GM12874 (cell line): ENCODE results near the gene KIF26A.

Experiments used
- TF ChIP-seq, protein P1 (sequence below): IDR thresholded peaks from 2 replicates; pipeline ENCODE4 v1.5.1; 2011; ENCODE audit warnings: low read depth, mild to moderate bottlenecking, control low read depth, low read length, moderate library complexity; ENCODE audit not compliant: insufficient read depth

The KIF26A gene

DNA sequence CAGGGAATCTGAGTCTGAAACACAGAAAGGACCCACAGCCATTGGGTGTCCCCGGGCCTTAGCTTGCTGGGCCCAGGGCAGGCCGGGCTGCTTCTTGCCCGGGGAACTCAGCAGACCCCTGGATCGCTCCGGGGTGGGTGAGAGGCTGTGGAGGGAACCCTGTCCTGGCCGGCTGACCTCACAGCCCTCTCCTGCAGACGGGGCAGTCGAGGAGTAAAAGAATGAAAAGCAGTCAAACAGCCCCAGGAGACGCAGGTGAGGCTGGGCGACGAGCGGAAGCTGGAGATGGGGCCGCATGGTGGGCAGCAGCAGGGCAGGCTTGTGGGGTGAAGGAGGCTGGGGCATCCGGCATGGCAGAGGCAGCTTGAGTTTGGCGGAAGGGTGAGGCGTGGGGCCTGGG, 57.0 kb downstream of the KIF26A start:
- TF ChIP-seq, protein P1, sequence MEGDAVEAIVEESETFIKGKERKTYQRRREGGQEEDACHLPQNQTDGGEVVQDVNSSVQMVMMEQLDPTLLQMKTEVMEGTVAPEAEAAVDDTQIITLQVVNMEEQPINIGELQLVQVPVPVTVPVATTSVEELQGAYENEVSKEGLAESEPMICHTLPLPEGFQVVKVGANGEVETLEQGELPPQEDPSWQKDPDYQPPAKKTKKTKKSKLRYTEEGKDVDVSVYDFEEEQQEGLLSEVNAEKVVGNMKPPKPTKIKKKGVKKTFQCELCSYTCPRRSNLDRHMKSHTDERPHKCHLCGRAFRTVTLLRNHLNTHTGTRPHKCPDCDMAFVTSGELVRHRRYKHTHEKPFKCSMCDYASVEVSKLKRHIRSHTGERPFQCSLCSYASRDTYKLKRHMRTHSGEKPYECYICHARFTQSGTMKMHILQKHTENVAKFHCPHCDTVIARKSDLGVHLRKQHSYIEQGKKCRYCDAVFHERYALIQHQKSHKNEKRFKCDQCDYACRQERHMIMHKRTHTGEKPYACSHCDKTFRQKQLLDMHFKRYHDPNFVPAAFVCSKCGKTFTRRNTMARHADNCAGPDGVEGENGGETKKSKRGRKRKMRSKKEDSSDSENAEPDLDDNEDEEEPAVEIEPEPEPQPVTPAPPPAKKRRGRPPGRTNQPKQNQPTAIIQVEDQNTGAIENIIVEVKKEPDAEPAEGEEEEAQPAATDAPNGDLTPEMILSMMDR = no peak

DNA sequence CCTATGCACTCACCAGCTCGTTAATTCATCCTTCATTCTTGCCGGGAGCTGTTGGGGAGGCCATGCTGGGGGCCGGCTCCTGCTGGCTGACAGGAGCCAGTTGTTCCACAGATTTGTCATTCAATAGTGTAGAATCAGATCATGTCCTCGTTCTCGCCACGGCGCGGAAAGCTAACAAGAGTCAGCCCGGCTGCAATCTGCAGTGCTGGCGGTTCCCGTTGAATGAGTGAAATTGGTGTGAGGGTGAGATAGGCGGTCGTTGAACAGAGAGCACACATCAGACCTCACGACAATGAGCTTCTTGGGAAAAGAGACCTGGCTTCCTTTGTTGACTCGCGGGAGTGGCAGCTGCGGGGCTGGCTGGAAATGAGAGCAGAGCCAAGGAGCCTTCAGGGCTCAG, 57.5 kb downstream of the KIF26A start:
- TF ChIP-seq, protein P1 = no peak

DNA sequence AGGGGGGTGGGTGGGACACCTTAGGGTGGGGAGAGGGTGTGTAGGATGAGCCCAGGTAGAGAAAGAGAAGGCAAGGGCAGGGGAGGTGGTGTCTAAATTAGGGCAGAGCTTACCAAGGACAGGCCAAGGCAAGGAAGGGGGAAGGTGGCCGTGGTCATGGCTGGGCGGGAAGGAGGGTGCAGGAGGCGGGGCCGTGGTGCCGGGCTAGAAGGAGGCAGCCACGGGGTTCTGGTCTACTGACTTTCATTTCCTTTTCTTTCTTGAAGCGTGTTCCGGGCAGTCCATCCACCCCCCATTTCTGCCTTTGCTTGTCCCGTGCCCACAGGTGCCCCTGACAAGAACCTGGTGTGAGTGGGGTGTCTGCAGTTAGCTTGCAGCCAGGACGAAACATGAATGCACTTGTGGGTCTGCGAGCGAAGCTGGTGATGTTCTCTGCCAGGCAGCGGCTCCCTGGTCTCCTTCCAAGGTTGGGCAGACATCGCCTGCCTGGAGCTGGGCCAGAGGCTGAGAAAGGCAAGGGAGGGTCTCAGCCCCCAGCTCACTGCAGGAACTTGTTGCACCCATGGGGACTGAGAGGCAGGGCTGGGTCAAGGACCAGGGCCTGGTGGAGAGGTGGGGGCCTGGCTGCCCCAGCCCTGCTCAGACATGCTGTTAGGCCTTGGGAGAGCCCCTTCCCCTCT, 58.2 kb downstream of the KIF26A start:
- TF ChIP-seq, protein P1 = no peak

DNA sequence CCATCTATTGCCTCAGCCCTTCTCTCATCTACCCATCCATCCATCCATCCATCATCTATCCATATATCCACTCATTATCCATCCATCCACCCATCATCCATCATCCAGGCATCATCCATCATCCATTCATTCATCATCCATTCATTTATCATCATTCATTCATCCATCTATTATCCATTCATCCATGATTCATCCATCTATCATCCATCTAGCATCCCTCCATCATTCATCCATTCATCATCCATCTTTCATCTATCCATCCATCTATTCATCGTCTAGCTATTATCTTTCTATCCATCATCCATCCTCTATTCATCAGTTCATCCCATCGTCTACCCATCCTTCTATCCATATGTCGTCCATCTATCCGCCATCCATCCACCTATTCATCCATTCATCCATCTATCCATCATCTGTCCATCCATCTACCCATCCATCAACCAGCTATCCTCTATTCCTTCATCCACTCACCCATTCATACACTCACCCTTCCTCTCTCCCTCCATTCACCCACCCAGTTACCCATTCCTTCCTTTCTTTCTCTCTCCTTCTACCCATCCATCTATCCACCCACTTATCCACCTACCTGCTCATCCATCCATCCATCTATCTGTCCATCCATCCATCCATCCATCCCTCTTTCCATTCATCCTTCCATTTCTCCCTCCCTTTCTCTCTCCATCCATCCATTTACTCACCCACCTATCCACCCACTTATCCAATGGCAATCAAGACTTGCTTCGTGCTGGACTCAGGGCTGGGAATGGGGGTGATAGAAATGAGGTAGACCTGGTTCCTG, 59.3 kb downstream of the KIF26A start:
- TF ChIP-seq, protein P1 = no peak

- TF ChIP-seq, protein P1 = no peak
Measured at GRCh38 chr14:104199266-104199895, 61.0 kb downstream of the KIF26A start.

- TF ChIP-seq, protein P1 = no peak
Measured at GRCh38 chr14:104200106-104200505, 61.7 kb downstream of the KIF26A start.

- TF ChIP-seq, protein P1 = no peak
Measured at GRCh38 chr14:104200591-104200990, 62.2 kb downstream of the KIF26A start.
